ENCODE results near the gene LIN37.
"Not testable (repeated sequence)": the region's sequence is repeated elsewhere in the genome, so short reads cannot be mapped to it uniquely, and the experiment has no call there.

The LIN37 gene

DNA sequence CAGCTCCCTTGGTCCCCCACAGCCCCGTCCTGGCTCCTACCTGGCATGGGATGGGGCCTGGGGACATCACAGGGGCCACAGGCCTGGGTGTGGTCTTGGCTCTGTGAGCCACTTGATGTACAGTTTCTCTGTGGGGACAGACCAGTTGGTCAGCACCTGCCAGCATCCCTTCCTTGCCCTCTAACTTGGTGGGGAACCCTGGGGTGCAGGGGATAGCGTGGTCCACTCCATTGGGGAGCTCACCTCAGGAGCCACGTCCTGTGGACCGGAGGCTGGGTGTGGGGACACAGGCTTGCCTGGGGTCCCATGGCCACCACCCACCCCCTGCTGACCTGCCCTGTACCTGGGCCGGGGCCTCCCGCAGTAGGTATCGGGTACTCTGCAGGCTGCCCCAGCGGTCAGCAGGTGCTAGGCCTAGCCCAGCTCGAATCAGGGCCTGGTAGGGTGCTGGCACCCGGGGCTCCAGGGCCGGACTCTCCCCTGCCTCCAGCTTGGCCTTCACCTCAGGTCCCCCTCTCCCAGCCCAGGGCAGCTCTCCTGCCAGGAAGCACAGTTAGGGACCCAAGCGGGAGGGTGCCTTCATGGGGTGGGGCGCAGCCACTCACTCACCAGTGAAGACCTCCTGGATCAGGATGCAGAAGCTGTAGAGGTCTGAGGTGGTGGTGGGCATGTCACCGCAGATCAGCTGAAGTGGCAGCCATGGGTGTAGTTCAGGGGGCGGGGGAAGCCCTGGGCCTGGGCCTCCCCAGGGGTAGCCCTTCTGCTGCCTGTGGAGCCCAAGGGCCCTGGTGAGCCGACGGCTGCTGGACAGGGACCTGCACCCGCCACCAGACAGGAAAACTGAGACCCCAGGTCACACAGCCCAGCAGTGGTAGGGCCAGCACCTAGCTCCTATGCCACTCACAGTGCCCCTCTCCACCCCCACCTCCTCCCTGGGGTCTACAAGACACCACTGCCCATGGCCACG lies 41.9 kb downstream of the LIN37 start:
- DNase-seq (ENCODE audit: low read depth): no peak

DNA sequence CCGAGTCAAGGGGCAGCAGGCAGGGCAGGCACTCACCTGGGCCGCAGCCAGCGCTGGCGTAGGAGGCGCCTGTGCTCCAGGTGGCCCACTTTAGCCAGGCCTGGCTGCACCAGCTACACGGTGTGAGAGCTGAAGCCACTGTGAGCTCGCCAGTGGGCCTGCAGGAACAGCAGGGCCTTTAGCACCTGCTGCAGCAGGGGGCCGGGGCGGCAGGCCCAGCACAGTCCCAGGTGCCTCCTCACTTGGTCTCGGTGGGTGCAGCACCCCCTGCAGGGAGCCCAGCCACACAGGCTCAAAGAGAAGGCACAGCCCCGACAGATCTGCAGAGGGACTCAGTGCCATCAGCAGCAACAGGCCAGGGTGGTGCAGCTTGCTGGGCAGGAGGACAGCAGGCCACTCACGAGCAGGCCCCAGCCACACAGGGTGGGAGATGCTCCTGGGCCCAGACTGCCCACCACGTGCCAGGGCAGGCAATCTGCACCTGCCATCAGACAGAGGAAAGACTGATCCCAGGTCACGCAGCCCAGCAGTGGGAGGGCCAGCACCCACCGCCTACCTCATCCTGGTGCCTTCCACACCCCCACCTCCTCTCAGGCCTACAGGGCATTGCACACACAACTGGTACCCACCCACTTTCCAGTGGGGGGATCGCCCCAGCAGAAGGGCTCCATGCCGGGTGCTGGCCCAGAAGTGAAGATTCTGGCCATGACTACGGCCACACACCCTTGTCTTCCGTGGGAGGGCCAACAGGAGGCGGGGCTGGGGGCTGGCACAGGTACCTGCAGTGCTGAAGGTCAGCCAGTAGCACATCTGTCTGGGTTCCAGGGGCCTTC lies 42.8 kb downstream of the LIN37 start:
- no peak for DNase-seq (ENCODE audit: low read depth)

DNA sequence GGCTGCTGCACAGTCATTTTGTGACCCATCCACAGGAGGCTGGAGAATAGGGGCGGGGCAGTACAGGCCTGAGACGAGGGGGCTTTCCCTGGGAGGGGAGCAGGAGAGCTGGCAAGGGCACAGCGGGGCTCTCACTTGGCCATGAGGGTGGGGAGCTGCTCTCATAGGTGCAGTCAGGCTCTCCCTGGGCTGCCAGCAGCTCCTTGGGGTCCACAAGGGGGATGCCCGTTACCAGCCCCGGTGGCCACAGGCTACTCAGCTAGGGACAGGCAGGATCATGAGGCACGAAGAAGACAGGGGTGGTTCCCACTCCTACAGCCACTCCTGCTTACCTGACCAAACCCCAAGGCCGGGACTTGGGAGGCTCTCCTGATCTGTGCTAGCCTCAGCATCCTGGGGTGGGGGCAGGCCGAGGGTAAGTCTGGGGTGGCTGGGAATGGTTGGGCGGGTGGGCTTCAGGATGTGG lies 43.5 kb downstream of the LIN37 start:
- no peak for DNase-seq (ENCODE audit: low read depth)

DNA sequence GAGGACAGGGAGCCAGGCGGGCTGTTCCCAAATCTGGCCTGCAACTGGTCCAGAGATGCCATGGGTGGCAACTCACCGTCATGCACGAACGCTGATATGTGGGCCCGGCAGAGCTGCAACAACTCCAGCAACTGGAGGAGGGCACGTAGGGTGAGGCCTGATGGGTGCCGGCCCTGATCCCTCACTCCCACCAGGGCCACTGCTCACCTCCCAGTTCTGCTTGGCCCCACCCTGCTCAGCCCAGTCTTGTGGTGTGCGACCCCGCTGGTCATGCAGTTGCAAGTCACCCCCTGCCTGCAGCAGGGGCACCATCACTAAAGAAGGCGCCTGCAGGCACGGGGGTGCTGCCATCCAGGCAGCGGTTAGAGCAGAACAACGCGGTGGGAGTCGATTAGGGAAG lies 43.9 kb downstream of the LIN37 start:
- no peak for DNase-seq (ENCODE audit: low read depth)

DNA sequence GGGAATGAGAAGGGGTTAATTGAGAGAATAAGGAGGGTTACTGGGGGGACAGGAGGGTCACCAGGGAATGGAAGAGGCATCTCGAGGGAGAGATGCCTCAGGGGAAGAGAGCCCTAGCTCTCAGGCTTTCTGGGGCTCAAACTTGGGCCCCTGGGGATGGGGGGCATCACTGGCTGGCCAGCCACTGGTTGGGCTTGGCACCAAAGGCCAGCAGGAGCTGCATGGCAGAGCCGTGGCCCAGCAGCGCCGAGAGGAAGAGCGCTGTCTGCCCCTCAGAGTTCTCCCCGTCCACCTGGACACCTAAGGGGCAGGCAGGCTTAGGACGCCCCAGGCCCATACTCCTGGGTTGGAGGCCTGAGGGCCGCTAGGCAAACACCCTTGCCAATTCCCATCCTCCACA lies 44.5 kb downstream of the LIN37 start:
- DNase-seq (ENCODE audit: low read depth): no peak

DNA sequence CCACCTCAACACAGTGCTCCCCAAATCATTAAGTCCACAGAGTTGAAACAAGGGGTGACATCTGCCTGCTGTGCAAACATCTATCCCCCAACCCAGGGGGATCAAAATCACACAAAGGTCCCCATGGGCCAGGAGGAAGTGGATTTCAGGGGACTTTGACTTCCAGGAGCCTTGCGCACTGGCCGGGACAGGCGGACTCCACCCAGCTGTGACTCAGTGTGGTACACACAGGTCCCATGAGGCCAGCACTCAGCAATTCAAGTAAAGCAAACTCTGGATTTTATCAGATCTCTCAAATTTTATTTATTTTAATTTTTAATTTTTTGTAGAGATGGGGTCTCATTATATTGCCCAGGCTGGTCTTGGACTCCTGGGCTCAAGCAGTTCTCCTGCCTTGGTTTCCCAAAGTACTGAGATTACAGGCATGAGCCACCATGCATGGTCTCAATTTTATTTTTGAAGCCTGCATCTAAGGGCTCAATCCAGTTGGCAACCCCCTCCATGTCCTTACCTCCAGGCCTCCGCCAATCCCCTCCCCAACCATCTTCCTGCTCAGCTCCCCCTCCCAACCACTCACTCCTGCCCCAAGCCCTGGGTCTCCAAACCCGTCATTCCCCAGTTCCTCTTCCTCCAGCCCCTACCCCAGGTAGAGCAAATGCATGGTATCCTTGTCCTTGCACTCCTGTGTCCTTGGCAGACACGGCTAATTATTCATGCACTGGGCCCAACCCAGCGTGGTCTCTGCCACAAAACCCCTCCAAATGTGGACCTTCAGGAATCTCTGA lies 45.2 kb downstream of the LIN37 start:
- DNase-seq (ENCODE audit: low read depth): peak; percentile 18

DNA sequence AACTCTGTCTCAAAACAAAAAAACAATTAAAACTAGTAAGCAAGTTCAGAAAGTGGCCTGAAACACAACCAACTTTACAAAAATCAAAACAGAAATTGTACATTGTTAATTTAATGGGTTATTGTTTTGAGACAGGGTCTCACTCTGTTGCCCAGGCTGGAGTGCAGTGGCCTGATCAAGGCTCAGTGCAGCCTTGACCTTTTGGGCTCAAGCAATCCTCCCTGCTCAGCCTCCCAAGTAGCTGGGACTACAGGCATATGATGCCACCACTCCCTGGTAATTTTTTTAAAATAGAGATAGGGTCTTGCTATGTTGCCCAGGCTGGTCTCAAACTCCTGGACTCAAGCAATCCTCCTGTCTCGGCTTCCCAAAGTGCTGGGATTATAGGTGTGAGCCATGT lies 47.2 kb downstream of the LIN37 start:
- DNase-seq (ENCODE audit: low read depth): not testable (repeated sequence)

DNA sequence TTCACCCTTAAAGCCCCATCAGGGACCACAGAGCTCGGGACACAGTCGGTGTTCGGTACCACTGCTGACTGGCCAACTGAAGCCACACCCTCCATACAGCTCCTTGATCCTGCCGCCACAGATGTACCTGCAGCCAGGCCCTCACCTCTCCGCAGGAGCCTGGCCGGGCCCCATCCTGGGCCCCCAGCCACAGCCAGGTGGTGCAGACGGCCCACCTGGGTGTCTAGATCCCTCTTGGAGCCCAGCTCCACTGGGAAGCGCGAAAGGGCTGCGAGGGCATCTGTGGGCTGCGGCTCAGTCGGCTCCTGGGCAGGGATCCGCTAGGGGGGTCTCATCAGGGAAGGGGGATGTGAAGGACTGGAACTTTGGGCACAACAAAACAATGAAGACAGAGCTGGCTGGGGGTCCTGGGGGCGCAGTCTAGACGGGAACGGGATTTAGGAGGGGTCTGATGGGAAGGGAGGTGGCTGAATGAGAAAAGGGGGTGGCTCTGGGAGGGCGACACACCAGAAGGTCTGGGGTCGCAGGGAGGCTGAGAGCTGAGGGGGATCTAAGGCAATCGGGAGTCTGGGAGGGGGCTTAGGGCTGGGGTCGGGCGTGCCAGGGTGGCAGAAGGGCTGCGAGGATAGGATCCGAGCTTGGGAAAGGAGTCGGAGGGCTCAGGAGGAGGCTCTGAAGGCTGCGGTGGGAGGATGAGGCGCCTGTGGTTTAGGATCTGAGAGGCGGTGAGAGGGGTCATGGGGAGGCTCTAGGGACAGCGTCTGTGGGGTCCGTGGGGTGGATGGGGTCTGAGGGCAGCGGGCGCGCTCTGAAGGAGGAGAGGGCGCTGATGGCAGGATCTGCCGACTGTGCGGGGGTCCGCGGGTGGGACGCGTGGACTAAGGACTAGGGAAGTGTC lies 48.5 kb downstream of the LIN37 start:
- DNase-seq (ENCODE audit: low read depth): no peak

DNA sequence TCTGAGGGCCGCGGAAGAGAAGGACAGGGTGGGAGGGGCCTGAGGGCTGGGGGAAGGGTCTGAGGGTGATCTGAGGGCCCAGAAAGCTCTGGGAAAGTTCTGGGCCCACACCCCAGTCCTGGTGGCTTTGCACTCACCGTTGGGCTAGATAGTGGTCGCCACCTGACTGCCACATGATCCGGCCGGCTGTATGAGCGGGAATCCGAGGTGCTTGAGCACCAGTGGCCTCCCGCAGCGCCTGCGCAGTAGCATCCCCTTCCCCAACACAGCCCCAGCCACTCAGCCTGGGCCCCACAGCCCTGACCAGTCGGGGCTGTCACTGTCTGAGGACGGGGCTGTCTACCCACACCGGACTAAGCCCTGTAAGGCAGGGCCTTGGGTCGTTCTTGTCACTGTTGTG lies 49.3 kb downstream of the LIN37 start:
- DNase-seq (ENCODE audit: low read depth): no peak

DNA sequence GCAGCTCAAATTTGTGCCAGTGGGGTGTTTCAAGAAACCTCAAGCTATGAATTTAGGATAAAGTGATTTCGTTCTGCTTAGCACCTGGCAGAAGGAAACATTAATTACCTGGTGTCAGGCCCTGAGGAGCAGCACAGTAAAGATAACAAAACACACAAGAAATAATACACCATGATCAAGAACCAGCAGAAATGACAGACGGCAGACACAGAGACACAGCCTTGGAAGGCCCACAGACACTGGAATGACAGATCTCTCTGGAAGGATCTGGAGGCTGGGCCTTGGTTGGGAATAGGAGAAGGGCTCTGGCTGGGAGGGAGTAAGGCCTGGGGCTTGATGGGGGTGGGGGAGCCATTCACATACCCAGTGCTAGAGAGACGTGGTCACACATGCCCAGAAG lies 53.5 kb downstream of the LIN37 start:
- no peak for DNase-seq (ENCODE audit: low read depth)
